Right lobe of liver (tissue), 6 donors: ENCODE measurements around the gene CYTH2. TPM values are rescaled to one million over a fixed set of nuclear protein-coding genes. Genes with fewer than 3 reads are reported as not detected.
A peak's percentile ranks its signal among the peaks of the same experiment; 100 is the strongest.

ENCODE experiments used
- ATAC-seq, 4 donors: fragments of 200-7000 bp; cut with Tn5 transposase; one replicate each; pipeline ENCODE4 v1.9.1; 2020; ENCODE audit warnings: mild to moderate bottlenecking in 4 of 4, moderate library complexity in 4 of 4
- DNase-seq, 3 donors: peaks; one replicate each; pipeline ENCODE4 v3.0.0-alpha.2; 2020
- H3K27ac ChIP-seq, 3 donors: fragments of 200-600 bp; one replicate each; pipeline ENCODE4 v1.8.0; 2022
- H3K27me3 ChIP-seq, 2 donors: fragments of 200-600 bp; one replicate each; pipeline ENCODE4 v1.8.0; 2022
- H3K36me3 ChIP-seq, 4 donors: fragments of 200-600 bp; sonication (generic) in 1 of 4; one replicate each; pipeline versions ENCODE4 v1.5.1 to v1.8.0; 2017 to 2022; ENCODE audit warnings: control low read depth in 1 of 4
- H3K4me1 ChIP-seq, 4 donors: fragments of 200-600 bp; sonication (generic) in 1 of 4; one replicate each; pipeline versions ENCODE4 v1.5.1 to v1.8.0; 2017 to 2022; ENCODE audit warnings: control low read depth in 1 of 4
- H3K4me3 ChIP-seq, 3 donors: fragments of 200-600 bp; one replicate each; pipeline ENCODE4 v1.8.0; 2022
- H3K9me3 ChIP-seq, 4 donors: fragments of 200-600 bp; sonication (generic) in 1 of 4; one replicate each; pipeline versions ENCODE4 v1.5.1 to v1.8.0; 2017 to 2022; ENCODE audit warnings: control low read depth in 1 of 4
- CTCF ChIP-seq, 4 donors: fragments of 200-600 bp in 3 of 4; fragments of 450-650 bp in 1 of 4; IDR thresholded peaks; one replicate each; pipeline versions ENCODE4 v1.5.1 to v1.8.0; 2016 to 2022; ENCODE audit warnings: antibody characterized with exemption in 4 of 4, mild to moderate bottlenecking in 2 of 4
- POLR2A ChIP-seq: fragments of 450-650 bp; IDR thresholded peaks from one replicate; pipeline ENCODE4 v1.6.1; 2017; ENCODE audit warnings: antibody characterized with exemption, mild to moderate bottlenecking
- whole genome bisulfite sequencing: methylation state at CpG from one replicate; pipeline ENCODE4 v1.1.6; 2018; ENCODE audit warnings: low coverage, low lambda C conversion rate; ENCODE audit not compliant: insufficient coverage; ENCODE audit errors: missing lambda C conversion rate; 5-methylcytosine and 5-hydroxymethylcytosine counted together
- intact Hi-C, 2 donors: fragments of 100-400 bp; cut with DNase I; formaldehyde crosslinking; loops; one replicate each; pipeline versions ENCODE4 v1.11.2 to v1.14.1; 2022
- total RNA-seq, 6 experiments: library from RNA; depleted of rRNA in 2 of 6; stranded (reverse); fragments of >200 nt in 2 of 6; fragmentation: NEBNext Ultra II Directional in 3 of 6; extraction: Animal tissue kit (Norgen Biotek cat#: 25700) in 3 of 6; gene quantifications; one replicate each; pipeline versions ENCODE4 v1.1.0 to v1.2.4, GENCODE V29; 2016 to 2023
- donor health status: DM: no; HTN: yes; CAD: no.
- donor health status: DM: no; HTN: no; CAD: no.
- donor health status: DM: no; HTN: no; CAD: no.
- donor health status: DM: no; HTN: yes; CAD: no.
- donor health status: DM: no; HTN: yes; CAD: no.

Gene CYTH2
- total RNA-seq, 6 experiments from 2014 or later, result 7.7 to 22.7 (median 13.5) TPM

DNA sequence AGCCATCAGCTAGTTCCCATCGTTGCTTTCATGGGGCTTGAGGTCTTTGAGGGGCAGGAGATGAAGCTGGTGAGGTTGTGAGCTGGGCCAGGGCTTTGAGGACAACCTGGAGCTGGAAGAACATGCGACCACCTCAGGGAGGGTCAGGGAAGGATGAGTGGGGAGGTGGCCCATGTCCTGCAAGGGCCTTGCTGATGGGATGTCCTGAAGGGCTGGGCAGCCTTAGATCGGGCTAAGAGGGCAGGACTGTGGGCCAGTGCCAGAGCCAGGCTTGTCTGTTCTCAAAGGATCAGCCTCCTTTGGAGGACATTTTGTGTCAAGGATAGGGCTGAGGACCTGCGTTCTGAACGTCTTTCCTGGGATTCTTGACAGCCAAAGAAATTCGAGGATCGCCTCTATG is 10.5 kb downstream of the CYTH2 start:
- DNase-seq (no peak), ATAC-seq (peak in 3 of 4 donors; percentile 6 to 18 (median 15))
- Histone ChIP-seq H3K9me3 (no peaks in the 10 kb centered on the region), H3K36me3 (peaks cover 0 to 14% (median 7%) of the 10 kb centered on the region in 4 donors), H3K4me1 (peaks cover 0 to 7% (median 3%) of the 10 kb centered on the region in 4 donors), H3K27me3 (no peaks in the 10 kb centered on the region), H3K4me3 (peak overlapping the region in 1 of 3 donors; percentile 30), H3K27ac (no peak overlapping the region)
- no peak for TF ChIP-seq POLR2A
- TF ChIP-seq CTCF (IDR thresholded peaks at IDR 0.05), result no peak
- intact Hi-C loops, result no loop called here
- no CpG with 5 or more reads among the region's 7 CpGs for WGBS

DNA sequence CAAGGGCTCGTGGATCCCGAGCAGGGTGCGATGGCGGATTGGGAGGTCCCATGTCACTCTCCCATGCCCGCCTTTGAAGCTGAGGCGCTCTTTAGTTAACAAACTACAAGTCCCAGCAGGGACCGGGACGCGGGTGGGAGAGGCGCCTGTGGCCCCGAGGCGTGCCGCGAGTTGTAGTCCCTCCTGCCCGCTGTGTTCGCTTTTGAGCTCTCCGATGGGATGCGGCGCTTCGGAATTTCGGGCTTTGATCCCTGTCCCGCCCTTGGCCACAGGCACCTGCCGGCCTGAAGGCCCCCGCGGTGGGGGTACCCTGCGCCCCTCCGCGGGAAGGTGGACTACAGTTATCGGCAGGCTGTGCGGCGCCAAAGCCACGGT is 11.0 kb downstream of the CYTH2 start:
- Histone ChIP-seq H3K4me3 (peak overlapping the region; percentile 30 to 52 (median 47)), H3K27me3 (no peaks in the 10 kb centered on the region), H3K36me3 (peaks cover 0 to 9% (median 5%) of the 10 kb centered on the region in 4 donors), H3K4me1 (peaks cover 0 to 7% (median 3%) of the 10 kb centered on the region in 4 donors), H3K9me3 (no peaks in the 10 kb centered on the region), H3K27ac (peak overlapping the region; percentile 6 to 72 (median 59))
- WGBS, result 51% methylated on average over 7 of the region's 32 CpGs
- DNase-seq (no peak), ATAC-seq (peak; percentile 42 to 72 (median 64))
- TF ChIP-seq POLR2A (no peak), CTCF (IDR thresholded peaks at IDR 0.05) (no peak)
- intact Hi-C loops, result no loop called here

GRCh38 chr19:48480558-48481500 is 11.7 kb downstream of the CYTH2 start:
- TF ChIP-seq CTCF (IDR thresholded peaks at IDR 0.05) (no peak), POLR2A (no peak)
- 30% methylated on average over 20 of the region's 52 CpGs for WGBS
- Histone ChIP-seq H3K27ac (peak overlapping the region; percentile 6 to 72 (median 59)), H3K27me3 (no peaks in the 10 kb centered on the region), H3K4me3 (peak overlapping the region; percentile 30 to 52 (median 47)), H3K9me3 (no peaks in the 10 kb centered on the region), H3K36me3 (peaks cover 0 to 3% (median 2%) of the 10 kb centered on the region in 4 donors), H3K4me1 (peaks cover 0 to 7% (median 3%) of the 10 kb centered on the region in 4 donors)
- DNase-seq (peak in 1 of 3 donors; percentile 57), ATAC-seq (peak; percentile 56 to 76 (median 61))
- intact Hi-C loops, result no loop called here

DNA sequence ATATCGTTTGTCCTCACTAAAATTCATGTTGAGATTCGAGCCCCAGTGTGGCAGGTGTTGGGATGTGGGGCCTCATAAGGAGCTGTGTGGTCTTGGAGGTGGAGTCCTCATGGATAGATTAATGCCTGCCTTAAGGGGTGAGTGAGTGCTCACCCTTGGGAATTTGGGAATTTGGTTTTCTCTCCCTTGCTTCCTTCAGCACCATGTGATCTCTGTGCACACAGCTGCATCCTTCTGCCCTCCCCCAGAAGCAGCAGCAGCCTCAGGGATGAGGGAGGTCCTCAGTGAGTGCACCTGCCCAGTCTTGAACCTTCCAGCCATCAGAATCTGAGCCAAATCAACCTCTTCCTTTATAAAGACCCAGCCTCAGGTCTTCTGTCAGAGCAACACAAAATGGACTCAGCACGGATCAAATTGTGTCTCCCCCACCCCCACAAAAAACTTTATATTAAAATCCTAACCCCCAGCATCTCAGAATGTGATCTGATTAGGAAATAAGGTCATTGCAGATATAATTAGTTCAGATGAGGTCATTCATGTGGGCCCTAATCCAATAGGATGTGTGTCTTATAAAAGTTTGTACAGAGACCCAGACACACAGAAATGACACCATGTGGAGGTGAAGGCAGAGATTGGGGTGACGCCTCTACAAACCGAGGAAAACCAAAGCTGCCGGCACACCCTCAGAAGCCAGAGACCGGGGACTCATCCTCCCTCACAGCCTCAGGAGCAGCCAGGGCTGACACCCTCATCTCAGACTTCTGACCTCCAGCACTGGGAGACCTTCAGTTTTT is 12.9 kb downstream of the CYTH2 start:
- Histone ChIP-seq H3K4me1 (peaks cover 0 to 7% (median 3%) of the 10 kb centered on the region in 4 donors), H3K27me3 (no peaks in the 10 kb centered on the region), H3K27ac (no peak overlapping the region), H3K9me3 (no peaks in the 10 kb centered on the region), H3K36me3 (no peaks in the 10 kb centered on the region), H3K4me3 (no peak overlapping the region)
- DNase-seq, result no peak
- ATAC-seq, result peak in 1 of 4 donors; percentile 12
- TF ChIP-seq POLR2A (no peak), CTCF (IDR thresholded peaks at IDR 0.05) (no peak)
- 65% methylated on average over 7 of the region's 7 CpGs for WGBS
- intact Hi-C loops, result no loop called here
